GM18867 (cell line): ENCODE data around the gene TTLL5.
A peak's percentile ranks its signal among the peaks of the same experiment; 100 is the strongest.
"Not testable (repeated sequence)": the region's sequence is repeated elsewhere in the genome, so short reads cannot be mapped to it uniquely, and the experiment has no call there.

Source experiments
- ATAC-seq: cut with Tn5 transposase; IDR thresholded peaks from one replicate; pipeline ENCODE4 v1.9.1; 2021; ENCODE audit warnings: mild to moderate bottlenecking, moderate library complexity; ENCODE audit not compliant: unreplicated experiment

The TTLL5 gene

GRCh38 chr14:75649773-75650172 lies 11.3 kb upstream of the TTLL5 start:
- no peak for ATAC-seq

- no peak for ATAC-seq
These were observed 10.6 kb upstream of the TTLL5 start for GRCh38 chr14:75650253-75651058.

- ATAC-seq = no peak
These were observed 7.5 kb upstream of the TTLL5 start for GRCh38 chr14:75653563-75653962.

- ATAC-seq = peak; percentile 71
These were observed 6.8 kb upstream of the TTLL5 start for GRCh38 chr14:75654127-75654732.

GRCh38 chr14:75655235-75655634 lies 5.8 kb upstream of the TTLL5 start:
- no peak for ATAC-seq

- ATAC-seq = no peak
These were observed 3.7 kb upstream of the TTLL5 start for GRCh38 chr14:75657331-75657730.

- ATAC-seq = no peak
These were observed 2.1 kb upstream of the TTLL5 start for GRCh38 chr14:75658957-75659356.

GRCh38 chr14:75660238-75660629 lies 812 bp upstream of the TTLL5 start:
- no peak for ATAC-seq

GRCh38 chr14:75661499-75661814 lies 411 bp downstream of the TTLL5 start:
- no peak for ATAC-seq

GRCh38 chr14:75662966-75663365 lies 1.9 kb downstream of the TTLL5 start:
- ATAC-seq = no peak

GRCh38 chr14:75667099-75667765 lies 6.2 kb downstream of the TTLL5 start:
- no peak for ATAC-seq

- ATAC-seq = no peak
These were observed 11.7 kb downstream of the TTLL5 start for GRCh38 chr14:75672605-75673192.

GRCh38 chr14:75673345-75674035 lies 12.4 kb downstream of the TTLL5 start:
- ATAC-seq = peak; percentile 68

GRCh38 chr14:75675265-75675960 lies 14.4 kb downstream of the TTLL5 start:
- ATAC-seq = no peak

GRCh38 chr14:75685910-75686309 lies 24.9 kb downstream of the TTLL5 start:
- ATAC-seq = no peak

GRCh38 chr14:75689012-75689411 lies 28.0 kb downstream of the TTLL5 start:
- ATAC-seq = no peak

GRCh38 chr14:75690010-75690409 lies 29.0 kb downstream of the TTLL5 start:
- no peak for ATAC-seq

- ATAC-seq = not testable (repeated sequence)
These were observed 34.0 kb downstream of the TTLL5 start for GRCh38 chr14:75695025-75695424.

GRCh38 chr14:75697386-75697785 lies 36.3 kb downstream of the TTLL5 start:
- ATAC-seq = no peak

- ATAC-seq = no peak
These were observed 36.9 kb downstream of the TTLL5 start for GRCh38 chr14:75697918-75698317.

GRCh38 chr14:75699331-75699730 lies 38.3 kb downstream of the TTLL5 start:
- no peak for ATAC-seq
